Stimulated activated CD4-positive, alpha-beta T cell treated with anti-CD3 and anti-CD28 coated beads, Interleukin-2, amount 100 ng/mL, for 4 hours (primary cell): ENCODE results near the gene LAMA4.
"Not testable (repeated sequence)": the region's sequence is repeated elsewhere in the genome, so short reads cannot be mapped to it uniquely, and the experiment has no call there.

ENCODE experiments used
- DNase-seq: peaks from one replicate; pipeline ENCODE4 v3.0.0-alpha.2; 2020; ENCODE audit warnings: low read depth

Gene LAMA4

DNA sequence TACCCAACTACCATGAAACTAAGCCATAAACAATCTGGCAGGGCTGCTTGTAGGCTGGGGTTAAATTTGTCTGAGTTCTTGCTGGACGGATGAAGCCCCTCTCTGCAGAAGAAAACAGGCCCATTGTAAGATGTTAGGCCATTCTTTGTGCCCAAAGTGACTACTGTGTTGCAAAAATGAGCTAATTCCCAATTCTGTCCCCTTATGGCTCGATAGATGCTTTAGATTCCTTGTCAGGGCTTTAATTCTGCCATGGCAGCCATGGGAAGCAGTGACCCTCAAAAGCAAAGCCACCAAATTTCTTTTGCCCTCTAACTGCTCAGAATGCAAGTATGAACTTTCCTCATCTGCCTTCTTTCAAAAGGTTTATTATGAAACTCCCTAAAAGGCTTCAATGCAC is 45.2 kb downstream of the LAMA4 start:
- no peak for DNase-seq

DNA sequence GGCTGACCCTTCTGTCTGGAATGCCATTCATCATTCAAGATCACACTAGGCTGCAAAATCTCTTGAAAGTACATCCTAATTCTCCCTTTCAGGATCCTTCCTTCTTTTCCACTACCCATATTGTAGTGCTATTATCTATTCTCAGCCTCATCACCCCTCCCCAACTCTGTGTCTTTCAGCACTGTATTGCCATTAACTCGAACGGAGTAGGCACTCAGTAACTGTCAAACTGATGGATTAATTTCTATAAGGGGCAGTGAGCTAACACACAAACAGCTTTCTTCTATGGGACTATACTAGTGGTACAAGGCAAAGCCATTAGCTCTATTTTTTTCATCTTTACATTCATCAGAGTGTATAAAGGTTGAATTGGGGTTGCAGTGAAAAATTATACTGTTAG is 46.6 kb downstream of the LAMA4 start:
- DNase-seq: no peak

DNA sequence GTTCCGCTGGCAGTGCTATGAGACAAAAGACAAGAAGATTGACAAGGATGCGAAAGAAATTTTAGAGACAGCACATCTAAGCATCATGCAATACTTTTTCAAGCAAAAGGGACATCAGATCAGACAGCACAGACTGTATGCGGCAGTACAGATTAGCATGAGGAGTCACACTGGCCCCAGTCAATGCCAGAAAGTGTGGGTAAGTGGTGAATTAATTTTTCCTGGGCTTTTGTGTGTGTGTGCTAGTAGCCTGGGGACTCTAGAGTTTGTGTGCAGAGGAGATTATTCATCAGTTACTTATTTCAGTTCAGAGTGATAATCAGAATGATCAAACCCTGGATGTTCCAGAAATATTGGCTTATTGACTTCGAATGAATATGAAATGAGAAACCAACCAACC is 47.2 kb downstream of the LAMA4 start:
- DNase-seq: no peak

DNA sequence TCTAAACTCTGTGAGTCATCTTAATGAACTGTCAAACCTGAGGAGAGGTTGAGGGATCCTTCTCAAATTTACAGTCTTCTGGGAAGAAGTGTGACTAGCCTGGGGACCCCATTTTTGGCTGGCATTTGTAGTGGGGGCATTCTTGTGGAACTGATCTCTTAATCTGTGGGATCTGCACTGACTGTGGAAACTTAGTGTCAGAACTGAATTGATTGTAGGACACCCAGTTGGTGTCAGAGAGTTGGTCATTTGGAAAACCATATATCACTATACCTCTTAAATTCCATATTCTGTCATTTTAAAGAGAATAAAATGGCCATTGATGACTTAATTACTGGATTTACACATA is 48.3 kb downstream of the LAMA4 start:
- no peak for DNase-seq

DNA sequence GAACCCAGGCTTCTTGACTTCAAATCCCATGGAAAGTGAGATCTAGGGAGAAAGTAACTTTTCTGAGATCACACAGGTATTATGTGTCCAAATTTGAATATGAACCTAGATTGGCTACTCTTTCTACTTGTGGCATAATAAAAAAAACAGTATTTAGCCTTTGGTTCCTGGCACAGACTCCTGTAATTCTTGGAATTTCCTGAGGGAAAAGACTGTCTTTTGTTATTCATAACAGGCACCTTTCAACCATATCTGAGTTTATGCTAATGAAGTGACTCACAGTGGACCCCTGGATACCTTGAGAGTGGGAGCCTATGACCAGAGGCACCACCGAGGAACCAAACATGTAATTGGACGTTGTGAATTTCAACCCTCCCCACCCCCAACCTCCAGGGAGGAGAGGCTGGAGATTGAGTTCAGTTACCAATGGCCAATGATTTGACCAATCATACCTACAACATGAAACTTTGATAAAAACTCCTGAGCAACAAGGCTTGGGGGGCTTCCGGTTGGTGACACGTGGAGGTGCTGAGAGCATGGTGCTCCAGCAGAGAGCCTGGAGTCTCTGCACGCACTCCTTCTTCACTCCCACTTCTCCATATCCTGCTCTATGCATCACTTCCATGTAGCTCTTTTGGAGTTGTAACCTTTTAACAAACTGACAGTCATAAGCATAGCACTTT is 48.8 kb downstream of the LAMA4 start:
- no peak for DNase-seq

DNA sequence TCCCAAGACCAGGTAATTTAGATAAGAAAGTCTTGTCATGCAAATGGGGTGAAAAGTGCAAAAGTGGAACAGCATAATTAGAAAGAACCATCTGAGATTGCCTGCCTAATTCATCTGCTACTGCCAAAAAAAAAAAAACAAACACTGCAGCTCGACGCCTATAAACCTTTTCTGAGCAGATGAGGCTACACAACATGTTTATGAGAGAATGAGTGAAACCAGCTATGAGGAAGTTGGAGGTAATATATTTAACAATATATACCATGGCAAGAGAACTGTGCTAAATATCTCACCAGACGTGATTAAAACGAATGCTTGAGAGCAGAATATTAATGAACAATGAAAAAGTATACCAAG is 50.0 kb downstream of the LAMA4 start:
- no peak for DNase-seq

DNA sequence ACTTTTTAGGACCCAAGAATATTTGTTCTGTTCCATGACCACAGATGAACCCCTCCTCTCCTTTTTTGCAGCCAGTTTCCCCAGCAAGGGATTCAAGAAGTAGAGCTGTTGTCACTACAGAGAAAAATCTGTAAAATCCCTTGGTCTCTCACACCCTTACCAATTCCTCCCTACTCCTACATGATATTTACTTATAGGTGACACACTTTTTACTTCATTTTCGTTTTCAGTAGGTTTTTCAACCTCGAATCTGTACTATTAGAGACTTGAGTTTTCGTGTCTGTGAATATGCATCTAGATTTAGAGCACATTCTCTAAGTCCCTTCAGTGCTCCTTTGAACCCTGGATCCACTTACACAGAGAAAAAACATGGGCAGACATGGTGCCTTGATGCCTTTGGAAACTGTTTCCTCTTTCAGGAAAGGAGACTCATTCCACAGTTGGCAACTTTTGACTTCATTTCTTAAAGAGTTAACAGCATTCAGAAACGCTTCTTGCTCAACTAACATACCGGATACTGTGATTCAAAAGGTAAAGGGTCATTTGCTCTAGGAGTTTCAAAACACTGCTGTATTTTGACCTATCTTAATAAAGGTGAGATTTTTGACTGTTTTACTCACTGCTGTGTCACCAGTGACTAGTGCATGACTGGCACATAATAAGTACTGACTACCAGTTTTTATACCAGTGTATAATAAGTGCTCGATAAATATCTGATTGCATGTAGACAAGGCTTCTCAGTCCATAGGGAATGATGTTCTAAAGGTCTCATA is 50.6 kb downstream of the LAMA4 start:
- DNase-seq: no peak

DNA sequence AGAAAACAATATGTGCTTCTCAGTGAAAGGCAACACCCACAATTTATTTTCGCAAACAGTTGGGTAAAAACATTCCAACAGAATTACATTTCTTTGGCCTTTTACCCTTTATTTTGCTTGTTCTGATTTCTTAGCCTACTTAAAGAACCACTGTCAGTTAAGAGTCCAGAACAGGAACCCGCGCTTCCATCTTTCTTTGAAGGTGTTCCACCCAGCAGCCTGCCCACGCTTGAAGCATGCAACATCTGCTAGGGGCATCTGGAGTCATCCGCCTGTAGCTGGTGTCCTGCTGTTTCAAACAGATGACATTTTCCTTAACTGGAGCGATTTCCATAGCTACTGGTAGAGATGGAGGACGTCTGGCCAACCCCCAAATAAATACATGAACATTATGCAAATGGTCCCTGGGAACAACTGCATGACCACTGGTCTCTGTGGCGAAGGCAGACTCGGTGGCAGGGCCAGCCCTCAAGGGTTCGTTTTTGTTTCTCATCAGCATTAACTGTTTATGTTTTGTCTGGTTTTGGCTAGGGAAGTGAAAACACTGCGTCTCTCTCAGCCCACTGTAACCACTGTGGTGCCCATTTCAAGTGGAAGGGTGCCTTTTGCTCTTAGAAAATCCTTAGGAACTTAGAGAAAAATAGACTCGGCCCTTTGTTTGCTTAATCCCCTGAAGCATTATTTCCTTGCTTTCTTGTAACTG is 51.6 kb downstream of the LAMA4 start:
- DNase-seq: no peak

DNA sequence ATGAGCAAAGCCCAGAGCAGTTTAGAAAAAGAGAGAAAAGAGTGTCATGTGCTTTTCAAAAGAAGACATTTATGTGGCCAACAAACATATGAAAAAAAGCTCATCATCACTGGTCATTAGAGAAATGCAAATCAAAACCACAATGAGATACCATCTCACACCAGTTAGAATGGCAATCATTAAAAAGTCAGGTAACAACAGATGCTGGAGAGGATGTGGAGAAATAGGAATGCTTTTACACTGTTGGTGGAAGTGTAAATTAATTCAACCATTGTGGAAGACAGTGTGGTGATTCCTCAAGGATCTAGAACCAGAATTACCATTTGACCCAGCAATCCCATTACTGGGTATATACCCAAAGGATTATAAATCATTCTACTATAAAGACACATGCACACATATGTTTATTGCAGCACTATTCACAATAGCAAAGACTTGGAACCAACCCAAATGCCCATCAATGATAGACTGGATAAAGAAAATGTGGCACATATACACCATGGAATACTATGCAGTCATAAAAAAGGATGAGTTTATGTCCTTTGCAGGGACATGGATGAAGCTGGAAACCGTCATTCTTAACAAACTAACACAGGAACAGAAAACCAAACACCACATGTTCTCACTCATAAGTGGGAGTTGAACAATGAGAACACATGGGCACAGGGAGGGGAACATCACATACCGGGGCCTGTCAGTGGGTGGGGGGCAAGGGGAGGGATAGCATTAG is 54.0 kb downstream of the LAMA4 start:
- DNase-seq: not testable (repeated sequence)

DNA sequence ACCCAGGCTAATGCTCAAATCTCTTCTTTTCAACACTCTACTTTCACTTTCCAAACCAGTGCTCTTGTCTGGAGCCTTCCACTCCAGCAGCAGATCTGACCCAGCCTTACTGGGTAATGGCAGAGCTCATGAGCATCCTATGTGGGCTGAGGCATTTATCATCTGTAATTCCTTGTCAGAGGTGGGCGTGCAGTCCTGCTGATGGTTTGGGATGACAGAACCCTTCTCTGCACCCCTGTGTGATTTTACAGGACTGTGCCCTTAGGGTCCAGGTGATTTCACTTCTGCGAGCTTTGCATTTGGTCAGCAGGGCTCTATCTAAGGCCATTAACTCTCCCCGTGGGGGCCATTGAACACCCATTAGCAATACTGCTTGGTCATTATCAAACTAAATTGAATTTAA is 55.4 kb downstream of the LAMA4 start:
- DNase-seq: no peak

DNA sequence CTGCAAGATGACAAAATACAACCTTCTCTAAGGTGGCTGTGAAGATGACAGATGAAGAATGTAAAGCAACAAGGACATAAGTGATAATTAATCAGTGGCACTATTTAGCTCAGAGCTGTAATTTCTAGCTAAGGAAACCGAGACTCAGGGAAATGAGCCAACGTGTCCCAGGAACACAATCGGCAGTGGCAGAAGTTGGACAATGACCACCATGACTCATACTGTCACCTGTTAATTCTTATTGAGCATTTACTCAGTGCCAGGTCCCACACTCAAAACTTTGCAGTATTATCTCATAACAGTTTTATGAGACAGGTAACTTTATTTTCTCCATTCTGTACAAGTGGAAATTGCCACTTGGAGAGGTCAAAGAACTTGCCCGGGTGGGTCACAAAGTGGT is 55.8 kb downstream of the LAMA4 start:
- DNase-seq: no peak

DNA sequence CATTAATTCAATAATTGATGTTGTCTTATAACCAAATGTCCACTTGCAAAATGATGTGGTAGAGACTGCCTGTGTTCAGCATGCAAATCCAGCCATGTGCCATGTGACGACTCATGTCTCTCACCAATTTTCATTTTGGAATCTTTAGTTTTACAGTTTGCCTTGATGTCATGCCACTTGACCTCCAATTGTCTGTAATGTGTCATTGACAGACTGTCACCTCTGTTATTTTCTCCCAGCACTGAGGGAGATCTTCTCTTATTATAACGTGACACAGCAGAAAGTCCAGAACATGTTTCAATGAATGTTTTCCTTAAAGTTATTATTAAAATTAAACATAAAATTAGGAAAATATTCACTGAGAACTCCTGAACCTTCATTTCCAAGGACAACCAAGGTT is 56.7 kb downstream of the LAMA4 start:
- DNase-seq: no peak

DNA sequence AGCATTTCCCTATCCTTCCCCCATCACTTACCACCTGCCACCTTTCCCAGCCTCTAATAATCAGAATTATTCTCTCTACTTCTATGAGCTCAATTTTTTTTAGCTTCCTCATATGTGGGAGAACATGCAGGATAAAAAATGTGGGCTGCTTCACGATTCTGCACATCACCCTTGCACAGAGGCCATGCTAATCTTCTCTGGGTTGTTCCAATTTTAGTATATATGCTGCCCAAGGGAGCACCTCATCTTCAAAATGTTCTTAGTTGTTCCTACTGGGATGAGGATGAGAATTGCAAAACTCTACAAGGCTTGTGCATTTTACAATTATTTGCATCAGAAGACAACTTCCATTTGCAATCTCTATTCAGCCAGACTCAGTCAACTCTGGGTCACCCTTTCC is 58.1 kb downstream of the LAMA4 start:
- no peak for DNase-seq

DNA sequence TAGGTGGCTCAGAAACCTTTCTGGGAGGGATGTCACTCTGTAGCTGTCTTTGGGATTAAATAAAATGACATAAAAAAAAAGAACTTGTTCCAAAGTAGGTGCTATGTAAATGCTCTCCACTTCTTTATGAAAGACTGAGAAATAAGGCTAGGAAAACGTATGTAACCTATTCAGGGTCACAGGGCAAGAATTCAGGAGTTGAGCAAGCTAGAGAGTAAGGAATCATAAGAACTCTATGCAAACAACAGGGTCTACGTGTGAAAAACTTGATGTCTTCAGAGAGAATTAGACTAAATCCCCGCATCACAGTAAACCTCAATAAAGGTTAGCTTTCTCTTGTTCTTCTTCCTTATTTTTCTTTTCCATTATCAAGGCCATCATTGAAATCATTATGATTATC is 59.2 kb downstream of the LAMA4 start:
- DNase-seq: no peak

DNA sequence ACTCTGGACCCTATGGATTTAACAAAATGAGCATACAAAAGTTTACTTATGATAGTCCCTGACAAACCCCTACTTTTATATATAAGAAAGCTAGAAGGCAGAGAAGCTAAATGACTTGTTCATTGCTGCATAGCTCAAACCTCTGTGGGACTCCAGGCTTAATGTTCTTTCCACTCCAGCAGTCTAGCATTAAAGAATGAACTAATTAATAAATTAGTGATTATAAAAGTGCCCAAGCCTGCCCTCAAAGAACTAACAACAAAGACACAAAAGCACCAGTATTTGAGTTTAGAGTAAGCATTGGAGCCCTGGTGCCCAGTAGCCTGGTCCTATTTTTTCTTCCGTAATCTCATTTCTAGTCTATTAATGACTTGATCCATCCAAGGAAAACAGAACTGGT is 59.9 kb downstream of the LAMA4 start:
- no peak for DNase-seq

DNA sequence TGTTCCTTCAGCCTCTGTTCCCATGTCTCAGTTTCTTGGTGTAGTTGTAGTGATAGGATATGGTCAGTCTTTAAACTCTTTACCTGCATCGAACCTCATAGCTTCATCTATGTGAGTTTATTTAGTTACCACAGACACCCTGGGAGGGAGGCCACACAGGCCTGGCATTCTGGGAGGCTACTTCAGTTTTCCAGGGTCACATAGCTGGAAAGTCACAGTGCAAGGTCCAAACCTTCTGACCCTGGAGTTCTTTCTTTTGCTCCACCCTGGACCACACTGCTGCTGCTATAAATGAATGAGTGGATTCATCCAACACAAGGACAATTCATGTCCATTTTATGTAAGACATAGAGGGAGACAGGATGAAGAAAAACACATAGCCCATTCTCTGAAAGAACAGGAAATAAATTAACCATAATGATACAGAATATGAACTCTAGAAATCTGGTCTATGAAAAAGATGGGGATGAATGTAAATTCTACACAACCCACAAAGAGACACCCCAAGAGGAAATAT is 60.8 kb downstream of the LAMA4 start:
- DNase-seq: no peak

DNA sequence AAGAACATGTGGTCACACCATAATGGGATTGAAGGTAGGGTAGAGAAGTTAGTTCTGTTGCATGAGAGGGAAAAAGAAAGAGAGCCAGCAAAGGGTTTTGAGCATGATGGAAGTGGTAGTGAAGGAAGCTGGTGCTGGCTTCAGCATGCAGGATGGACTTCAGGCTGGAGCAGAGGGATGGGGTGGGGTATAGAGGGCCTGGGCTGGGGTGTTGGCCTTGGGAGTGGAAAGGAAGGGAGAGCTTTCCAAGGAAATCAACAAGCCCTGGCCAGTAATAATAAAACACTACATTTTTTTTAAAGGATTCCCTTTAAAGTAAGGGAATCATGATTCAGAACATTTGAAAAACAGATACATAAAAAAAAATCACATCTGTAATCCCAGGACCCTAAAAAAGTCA is 61.2 kb downstream of the LAMA4 start:
- no peak for DNase-seq

DNA sequence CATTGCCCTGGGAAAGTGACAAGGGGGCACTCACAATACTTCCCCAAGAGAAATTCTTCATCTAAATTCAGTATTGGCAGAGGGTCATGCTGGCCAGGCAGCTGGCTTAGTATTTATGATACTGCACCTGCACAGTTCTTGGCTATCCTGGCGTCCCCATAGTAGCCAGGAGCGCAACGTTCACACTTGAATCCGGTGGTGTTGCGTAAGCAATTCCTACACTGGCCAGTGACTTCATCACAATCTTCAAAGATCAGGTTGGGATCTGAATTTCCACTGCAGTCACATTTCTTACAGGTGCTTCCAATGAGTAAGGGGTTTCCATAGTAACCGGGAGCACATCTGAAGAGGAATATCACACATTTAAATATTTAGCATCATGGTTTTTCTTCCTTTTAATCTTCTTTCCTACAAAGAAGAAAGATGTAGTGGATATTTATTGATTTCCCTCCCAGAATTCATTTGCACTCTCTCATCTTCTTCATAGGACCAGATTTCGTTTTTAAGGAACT is 62.8 kb downstream of the LAMA4 start:
- no peak for DNase-seq

DNA sequence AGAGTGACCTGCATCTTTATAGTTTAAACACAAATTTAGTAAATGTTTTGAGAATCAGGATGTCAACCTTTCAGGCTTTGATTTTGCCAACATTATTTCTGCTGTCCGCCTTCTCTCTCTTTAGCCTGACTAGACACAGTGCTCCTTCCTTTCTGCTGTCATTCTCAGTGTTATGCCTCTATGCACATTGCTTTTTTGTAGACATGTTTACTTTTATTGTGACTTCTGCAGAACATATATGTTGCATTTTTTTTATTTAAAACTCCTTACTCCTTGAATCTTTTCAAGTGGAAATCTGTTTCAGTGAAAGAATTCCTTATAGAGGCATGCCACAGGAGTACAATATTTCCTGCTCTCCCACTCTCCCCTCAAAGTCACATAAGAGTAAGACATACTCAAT is 64.2 kb downstream of the LAMA4 start:
- DNase-seq: no peak

DNA sequence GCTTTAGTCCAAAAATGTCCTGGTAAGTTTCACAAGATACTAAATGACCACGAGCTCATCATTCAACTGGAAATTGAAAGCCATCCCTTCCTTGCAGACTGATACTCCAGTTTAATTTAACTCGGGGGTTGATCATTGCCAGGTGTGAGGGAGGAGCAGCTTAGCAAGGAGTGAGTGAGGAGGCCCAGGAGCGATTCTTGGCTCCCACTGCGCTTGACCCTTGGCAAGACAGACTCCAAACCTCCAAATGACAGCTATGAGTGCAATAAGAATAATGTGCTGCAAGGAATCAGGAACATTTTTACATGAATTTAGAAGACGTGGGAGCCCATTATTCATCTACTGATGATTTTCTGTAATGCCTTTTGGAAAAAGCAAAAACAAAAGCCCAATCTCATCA is 64.9 kb downstream of the LAMA4 start:
- DNase-seq: no peak

DNA sequence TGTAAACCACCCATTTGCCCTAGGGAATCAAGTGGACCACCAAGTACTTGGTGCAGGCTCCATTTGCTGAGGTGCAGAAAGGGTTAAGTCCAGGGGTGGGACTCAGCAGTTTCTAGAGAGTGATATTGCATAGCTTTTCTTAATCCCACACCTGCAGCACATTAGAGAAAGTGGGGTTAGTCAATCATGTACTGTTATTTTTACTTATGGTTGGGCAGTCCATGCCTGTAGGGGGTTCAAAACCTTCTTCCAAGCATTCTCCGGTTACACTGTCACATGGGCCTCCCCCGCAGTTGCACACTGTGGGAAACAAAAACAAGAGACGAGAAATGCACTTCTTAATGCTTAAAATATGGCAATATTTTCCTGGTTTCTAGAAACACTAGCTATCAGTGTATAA is 65.5 kb downstream of the LAMA4 start:
- no peak for DNase-seq

DNA sequence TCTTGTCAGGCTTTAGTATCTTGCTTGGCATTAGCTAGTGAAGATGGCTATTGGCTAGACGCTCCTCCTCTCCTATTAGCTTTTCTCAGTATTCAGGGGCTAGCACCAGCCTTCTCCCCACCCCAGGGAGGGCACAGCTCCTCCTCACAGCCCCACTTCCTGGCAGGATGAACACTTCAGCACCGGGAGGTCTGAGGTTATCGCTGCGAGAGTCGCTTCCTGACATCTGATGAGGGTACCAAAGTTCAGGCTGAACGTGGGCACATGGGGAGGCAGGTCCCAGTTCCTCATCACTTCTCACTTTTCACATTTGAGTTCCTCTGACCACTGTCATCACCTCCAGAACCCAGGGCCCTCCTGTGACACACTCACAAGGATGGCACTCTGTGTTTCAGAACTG is 66.6 kb downstream of the LAMA4 start:
- no peak for DNase-seq
